ENCODE measurements around the gene ACTR10.

The ACTR10 gene

DNA sequence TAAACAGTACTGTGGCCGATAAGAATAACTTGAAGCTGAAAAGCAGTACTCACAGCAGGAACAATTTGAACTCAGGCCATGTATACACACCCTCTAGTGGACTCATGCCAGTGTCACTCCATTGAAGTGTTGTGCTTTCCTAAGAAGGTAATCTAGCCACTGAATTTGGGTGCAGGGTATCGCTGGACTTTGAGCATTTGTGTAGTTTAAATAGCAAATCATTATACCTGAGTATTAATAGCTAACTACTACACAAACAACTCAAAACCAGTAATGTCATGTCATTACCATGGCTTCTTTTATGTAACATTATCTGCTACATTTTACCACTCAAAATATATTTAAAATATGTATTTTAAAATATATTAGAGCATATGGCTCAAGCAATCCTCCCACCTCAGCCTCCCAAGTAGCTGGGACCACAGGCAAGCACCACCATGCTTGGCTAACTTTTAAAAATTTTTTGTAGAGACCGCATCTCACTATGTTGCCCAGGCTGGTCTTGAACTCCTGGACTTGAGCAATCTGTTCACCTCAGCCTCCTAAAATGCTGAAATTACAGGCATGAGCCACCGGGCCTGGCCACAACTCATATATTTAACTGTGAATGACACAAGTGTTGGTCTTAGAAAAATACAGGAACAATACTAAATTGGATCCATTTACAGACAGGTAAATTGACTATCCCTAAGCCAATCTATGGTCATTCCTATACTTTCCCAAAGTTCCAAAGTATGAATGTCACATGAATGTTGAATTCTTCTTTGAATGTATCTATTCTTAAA lies 72.8 kb downstream of the ACTR10 start:
- Histone ChIP-seq H3K27me3 (ENCODE audit: insufficient read depth, low read length) (no peaks in the 10 kb centered on the region), H4K8ac (ENCODE audit: low read depth, low read length) (no peak overlapping the region), H3K14ac (ENCODE audit: low read length) (no peak overlapping the region), H4K12ac (ENCODE audit: low read depth, low read length) (no peak overlapping the region), H4K91ac (ENCODE audit: low read depth, low read length) (no peak overlapping the region), H3K23ac (ENCODE audit: low read length) (no peak overlapping the region), H3K9me3 (ENCODE audit: insufficient read depth, low read depth, low read length) (no peaks in the 10 kb centered on the region), H3K4me2 (ENCODE audit: low read length) (no peak overlapping the region), H3K79me2 (ENCODE audit: control insufficient read depth, insufficient read depth, low read length, poor library complexity) (no peaks in the 10 kb centered on the region), H3K79me1 (ENCODE audit: low read length) (no peaks in the 10 kb centered on the region), H3K4me3 (ENCODE audit: low read depth, low read length) (no peak overlapping the region), H3K4me1 (ENCODE audit: control insufficient read depth in 1 of 2, insufficient read depth in 2 of 2, low read length in 2 of 2) (no peaks in the 10 kb centered on the region), H3K27ac (ENCODE audit: low read depth, low read length) (no peak overlapping the region), H3K18ac (ENCODE audit: low read length) (no peak overlapping the region), H3K9ac (ENCODE audit: low read length) (no peak overlapping the region), H2BK5ac (ENCODE audit: low read depth, low read length, poor library complexity) (no peak overlapping the region), H3K36me3 (ENCODE audit: control insufficient read depth in 1 of 2, insufficient read depth in 2 of 2, low read length in 2 of 2) (peaks cover 22 to 31% of the 10 kb centered on the region in 2 experiments), H2AK5ac (ENCODE audit: low read length) (no peak overlapping the region), H2BK12ac (ENCODE audit: low read length) (no peak overlapping the region), H3K4ac (ENCODE audit: low read depth, low read length) (no peak overlapping the region), H2AFZ (ENCODE audit: insufficient read depth, low read length, poor library complexity) (no peak overlapping the region), H2BK120ac (ENCODE audit: insufficient read depth, low read length, poor library complexity) (no peak overlapping the region)
- WGBS (ENCODE audit: extremely low coverage, insufficient coverage, insufficient read length), result no CpG with 5 or more reads among the region's 4 CpGs
- peak in 1 of 2 donors; percentile 8 for DNase-seq

DNA sequence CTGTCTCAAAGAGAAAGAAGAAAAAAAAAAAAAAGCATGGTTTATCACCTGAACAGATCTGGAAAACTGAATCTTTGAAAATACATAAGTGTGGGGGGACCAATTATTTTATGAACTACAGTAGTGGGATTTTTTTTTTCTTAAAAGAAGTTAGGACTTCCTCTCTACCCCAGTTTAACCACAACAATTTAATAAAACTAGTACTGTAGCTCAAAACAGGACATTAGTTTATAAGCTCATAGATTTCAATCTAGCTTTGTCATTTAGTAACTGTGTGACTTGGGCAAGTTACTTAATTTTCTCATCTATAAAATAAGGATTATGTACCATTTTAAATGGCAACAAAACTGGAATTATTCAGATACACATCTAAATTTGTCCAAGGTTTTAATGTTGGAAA lies 74.9 kb downstream of the ACTR10 start:
- no peak overlapping the region for H2BK120ac ChIP-seq (ENCODE audit: insufficient read depth, low read length, poor library complexity)
- no peak overlapping the region for H2BK5ac ChIP-seq (ENCODE audit: low read depth, low read length, poor library complexity)
- no peak overlapping the region for H2AK5ac ChIP-seq (ENCODE audit: low read length)
- H2BK12ac ChIP-seq (ENCODE audit: low read length), result no peak overlapping the region
- no peak overlapping the region for H4K8ac ChIP-seq (ENCODE audit: low read depth, low read length)
- no peaks in the 10 kb centered on the region for H3K79me1 ChIP-seq (ENCODE audit: low read length)
- H3K4me2 ChIP-seq (ENCODE audit: low read length), result no peak overlapping the region
- no peak overlapping the region for H3K14ac ChIP-seq (ENCODE audit: low read length)
- no peak for DNase-seq
- no peaks in the 10 kb centered on the region for H3K79me2 ChIP-seq (ENCODE audit: control insufficient read depth, insufficient read depth, low read length, poor library complexity)
- no peak overlapping the region for H4K91ac ChIP-seq (ENCODE audit: low read depth, low read length)
- H4K12ac ChIP-seq (ENCODE audit: low read depth, low read length), result no peak overlapping the region
- no peak overlapping the region for H3K4ac ChIP-seq (ENCODE audit: low read depth, low read length)
- H3K27ac ChIP-seq (ENCODE audit: low read depth, low read length), result no peak overlapping the region
- H3K36me3 ChIP-seq (ENCODE audit: control insufficient read depth in 1 of 2, insufficient read depth in 2 of 2, low read length in 2 of 2), result peaks cover 20 to 24% of the 10 kb centered on the region in 2 experiments
- no peaks in the 10 kb centered on the region for H3K4me1 ChIP-seq (ENCODE audit: control insufficient read depth in 1 of 2, insufficient read depth in 2 of 2, low read length in 2 of 2)
- no peak overlapping the region for H3K23ac ChIP-seq (ENCODE audit: low read length)
- no peak overlapping the region for H3K18ac ChIP-seq (ENCODE audit: low read length)
- H3K9me3 ChIP-seq (ENCODE audit: insufficient read depth, low read depth, low read length), result no peaks in the 10 kb centered on the region
- no peak overlapping the region for H2AFZ ChIP-seq (ENCODE audit: insufficient read depth, low read length, poor library complexity)
- H3K27me3 ChIP-seq (ENCODE audit: insufficient read depth, low read length), result no peaks in the 10 kb centered on the region
- no peak overlapping the region for H3K9ac ChIP-seq (ENCODE audit: low read length)
- no peak overlapping the region for H3K4me3 ChIP-seq (ENCODE audit: low read depth, low read length)

- no peak overlapping the region for H4K8ac ChIP-seq (ENCODE audit: low read depth, low read length)
- H3K4me1 ChIP-seq (ENCODE audit: control insufficient read depth in 1 of 2, insufficient read depth in 2 of 2, low read length in 2 of 2), result no peaks in the 10 kb centered on the region
- H3K27me3 ChIP-seq (ENCODE audit: insufficient read depth, low read length), result no peaks in the 10 kb centered on the region
- H3K18ac ChIP-seq (ENCODE audit: low read length), result no peak overlapping the region
- H3K36me3 ChIP-seq (ENCODE audit: control insufficient read depth in 1 of 2, insufficient read depth in 2 of 2, low read length in 2 of 2), result peaks cover 19 to 23% of the 10 kb centered on the region in 2 experiments
- no peaks in the 10 kb centered on the region for H3K79me1 ChIP-seq (ENCODE audit: low read length)
- H3K4me3 ChIP-seq (ENCODE audit: low read depth, low read length), result no peak overlapping the region
- H2BK5ac ChIP-seq (ENCODE audit: low read depth, low read length, poor library complexity), result no peak overlapping the region
- no peak overlapping the region for H3K27ac ChIP-seq (ENCODE audit: low read depth, low read length)
- H3K79me2 ChIP-seq (ENCODE audit: control insufficient read depth, insufficient read depth, low read length, poor library complexity), result no peaks in the 10 kb centered on the region
- no peak overlapping the region for H3K14ac ChIP-seq (ENCODE audit: low read length)
- H4K12ac ChIP-seq (ENCODE audit: low read depth, low read length), result no peak overlapping the region
- H2AFZ ChIP-seq (ENCODE audit: insufficient read depth, low read length, poor library complexity), result no peak overlapping the region
- H3K23ac ChIP-seq (ENCODE audit: low read length), result no peak overlapping the region
- WGBS (ENCODE audit: extremely low coverage, insufficient coverage, insufficient read length), result no CpG with 5 or more reads among the region's 2 CpGs
- H3K4me2 ChIP-seq (ENCODE audit: low read length), result no peak overlapping the region
- H2BK12ac ChIP-seq (ENCODE audit: low read length), result no peak overlapping the region
- H2AK5ac ChIP-seq (ENCODE audit: low read length), result no peak overlapping the region
- no peak overlapping the region for H2BK120ac ChIP-seq (ENCODE audit: insufficient read depth, low read length, poor library complexity)
- no peaks in the 10 kb centered on the region for H3K9me3 ChIP-seq (ENCODE audit: insufficient read depth, low read depth, low read length)
- no peak for DNase-seq
- no peak overlapping the region for H3K9ac ChIP-seq (ENCODE audit: low read length)
- H3K4ac ChIP-seq (ENCODE audit: low read depth, low read length), result no peak overlapping the region
- no peak overlapping the region for H4K91ac ChIP-seq (ENCODE audit: low read depth, low read length)
These were observed 75.7 kb downstream of the ACTR10 start for GRCh38 chr14:58275527-58276190.

- no peak overlapping the region for H3K4me2 ChIP-seq (ENCODE audit: low read length)
- H3K18ac ChIP-seq (ENCODE audit: low read length), result no peak overlapping the region
- H3K79me2 ChIP-seq (ENCODE audit: control insufficient read depth, insufficient read depth, low read length, poor library complexity), result no peaks in the 10 kb centered on the region
- no peak overlapping the region for H2BK120ac ChIP-seq (ENCODE audit: insufficient read depth, low read length, poor library complexity)
- H3K4me3 ChIP-seq (ENCODE audit: low read depth, low read length), result no peak overlapping the region
- no peak overlapping the region for H2BK5ac ChIP-seq (ENCODE audit: low read depth, low read length, poor library complexity)
- H4K8ac ChIP-seq (ENCODE audit: low read depth, low read length), result no peak overlapping the region
- no peak overlapping the region for H3K4ac ChIP-seq (ENCODE audit: low read depth, low read length)
- H2AFZ ChIP-seq (ENCODE audit: insufficient read depth, low read length, poor library complexity), result no peak overlapping the region
- no peak overlapping the region for H2BK12ac ChIP-seq (ENCODE audit: low read length)
- no peak overlapping the region for H3K23ac ChIP-seq (ENCODE audit: low read length)
- no peak overlapping the region for H4K91ac ChIP-seq (ENCODE audit: low read depth, low read length)
- H3K79me1 ChIP-seq (ENCODE audit: low read length), result no peaks in the 10 kb centered on the region
- no peak overlapping the region for H3K14ac ChIP-seq (ENCODE audit: low read length)
- no peak for DNase-seq
- no peak overlapping the region for H4K12ac ChIP-seq (ENCODE audit: low read depth, low read length)
- no peak overlapping the region for H3K9ac ChIP-seq (ENCODE audit: low read length)
- H3K36me3 ChIP-seq (ENCODE audit: control insufficient read depth in 1 of 2, insufficient read depth in 2 of 2, low read length in 2 of 2), result peaks cover 18 to 23% of the 10 kb centered on the region in 2 experiments
- no peaks in the 10 kb centered on the region for H3K27me3 ChIP-seq (ENCODE audit: insufficient read depth, low read length)
- no peak overlapping the region for H3K27ac ChIP-seq (ENCODE audit: low read depth, low read length)
- no peaks in the 10 kb centered on the region for H3K9me3 ChIP-seq (ENCODE audit: insufficient read depth, low read depth, low read length)
- WGBS (ENCODE audit: extremely low coverage, insufficient coverage, insufficient read length), result no CpG with 5 or more reads among the region's 1 CpG
- H2AK5ac ChIP-seq (ENCODE audit: low read length), result no peak overlapping the region
- no peaks in the 10 kb centered on the region for H3K4me1 ChIP-seq (ENCODE audit: control insufficient read depth in 1 of 2, insufficient read depth in 2 of 2, low read length in 2 of 2)
These were observed 76.3 kb downstream of the ACTR10 start for GRCh38 chr14:58276208-58276607.
